Measurements from ENCODE around the gene CCDC148.
"Not testable (repeated sequence)": the region's sequence is repeated elsewhere in the genome, so short reads cannot be mapped to it uniquely, and the experiment has no call there.

The CCDC148 gene

DNA sequence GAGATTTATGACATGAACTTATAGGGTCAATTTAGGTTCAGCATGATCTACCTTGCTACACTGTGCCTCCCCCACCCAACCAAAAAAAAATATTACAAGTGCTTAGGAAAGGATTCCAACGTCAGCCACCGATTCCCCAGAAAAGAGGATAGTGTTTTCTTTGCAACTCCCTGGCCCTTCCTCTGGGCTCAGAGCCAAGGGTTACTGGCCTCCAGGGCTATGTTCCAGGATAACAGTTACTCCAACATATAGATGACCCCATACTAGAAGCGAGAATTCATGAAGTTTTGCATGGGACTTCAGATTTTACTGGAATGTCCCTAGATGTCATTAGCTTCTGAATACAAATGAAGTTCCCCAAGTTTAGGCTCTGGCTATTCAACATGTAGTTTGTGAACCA lies 182.8 kb downstream of the CCDC148 start:
- no peak for DNase-seq

DNA sequence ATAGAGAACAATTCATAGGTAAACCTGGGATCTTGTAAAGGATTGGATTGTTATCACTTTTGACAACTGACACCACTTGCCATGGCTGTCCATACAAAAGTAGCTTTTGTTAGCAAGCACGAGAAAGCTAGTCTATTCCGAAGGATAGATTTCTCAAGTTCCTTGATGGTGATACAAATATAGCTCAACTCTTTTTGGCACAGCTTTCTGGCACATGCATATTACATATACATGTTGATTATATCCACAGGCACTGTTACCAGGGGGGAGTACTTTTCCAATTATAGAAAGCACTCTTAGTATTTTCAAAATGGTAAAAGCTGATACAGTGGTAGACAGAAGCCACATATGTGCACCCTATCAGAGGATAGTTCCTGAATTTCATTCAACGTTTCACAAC lies 186.0 kb downstream of the CCDC148 start:
- no peak for DNase-seq

- DNase-seq, result no peak
Observed at GRCh38 chr2:158269143-158269542, 187.4 kb downstream of the CCDC148 start.

DNA sequence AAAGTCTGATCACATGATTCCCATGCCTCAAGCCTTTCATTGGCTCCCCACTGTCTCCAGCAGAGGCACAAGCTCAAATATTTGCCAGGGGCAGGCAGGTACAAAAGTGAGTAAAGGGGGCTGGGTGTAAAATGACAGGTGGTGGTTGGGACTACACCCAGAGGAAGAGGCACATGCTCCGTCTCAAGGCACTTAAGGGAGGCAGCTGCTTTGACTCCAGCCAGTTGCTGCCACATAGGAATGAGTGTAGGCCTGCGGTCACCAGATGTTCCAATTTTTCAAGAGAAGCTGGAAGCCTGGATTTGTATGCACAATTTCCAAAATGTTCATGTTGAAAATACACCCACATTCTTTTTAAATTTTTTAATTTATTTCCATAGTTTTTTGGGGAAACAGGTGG lies 190.4 kb downstream of the CCDC148 start:
- no peak for DNase-seq

GRCh38 chr2:158255257-158255656 lies 201.3 kb downstream of the CCDC148 start:
- DNase-seq, result no peak

- no peak for DNase-seq
Observed at GRCh38 chr2:158253170-158253569, 203.4 kb downstream of the CCDC148 start.

DNA sequence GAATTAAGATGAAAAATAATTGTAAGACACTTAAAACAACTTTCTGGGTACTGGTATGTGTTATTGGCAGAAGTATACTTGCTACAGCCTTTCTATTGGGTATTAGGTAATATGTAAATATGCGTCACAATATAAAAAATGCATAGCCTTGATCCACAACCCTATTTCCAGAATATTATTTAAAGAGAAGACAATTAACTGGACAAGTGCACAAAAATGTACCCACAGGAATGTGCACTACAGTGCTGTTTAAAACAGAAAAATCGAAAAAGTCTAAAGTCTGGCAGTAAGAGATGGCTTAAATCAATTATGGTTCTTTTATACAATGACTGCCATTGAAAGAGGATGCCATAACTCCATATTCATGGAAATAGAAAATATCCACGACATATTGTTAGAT lies 205.2 kb downstream of the CCDC148 start:
- DNase-seq, result no peak

DNA sequence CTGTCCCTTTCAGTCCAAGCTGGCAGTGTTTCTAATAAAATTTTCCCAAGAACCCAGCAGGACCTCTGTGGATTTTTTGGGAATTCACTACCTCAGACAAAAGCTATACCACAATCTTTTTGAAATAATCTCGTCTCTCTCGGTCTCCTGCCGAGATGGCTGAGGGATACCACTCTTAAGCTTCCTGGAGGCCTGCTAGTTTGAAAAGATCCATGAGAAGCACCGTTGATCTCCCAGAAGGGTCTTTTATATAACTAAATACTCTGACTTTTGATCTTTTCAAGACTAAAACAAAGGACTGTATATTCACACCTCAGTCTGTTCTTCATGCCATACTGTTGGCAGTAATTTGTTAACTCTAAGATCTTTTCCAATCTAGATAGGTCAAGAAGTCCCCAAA lies 213.2 kb downstream of the CCDC148 start:
- no peak for DNase-seq

DNA sequence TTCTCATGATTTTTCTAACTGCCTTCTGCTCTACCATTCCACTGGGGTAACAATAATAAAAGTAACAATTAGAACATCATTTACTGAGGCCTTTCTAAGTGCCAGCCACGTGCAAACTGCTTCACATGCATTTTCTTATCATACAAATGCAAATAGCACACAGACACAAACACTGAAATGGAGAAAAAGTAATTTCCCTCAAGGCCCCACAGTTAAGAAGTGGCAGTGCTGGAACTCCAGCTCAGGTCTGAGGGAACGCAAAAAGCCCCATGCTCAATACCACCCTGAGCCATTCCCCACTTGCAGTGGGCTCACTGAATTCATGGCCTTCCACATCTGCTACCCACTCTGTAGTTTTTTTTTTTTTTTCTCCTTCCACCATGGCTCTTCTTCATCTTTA lies 214.3 kb downstream of the CCDC148 start:
- DNase-seq, result no peak

- DNase-seq, result no peak
Observed at GRCh38 chr2:158240975-158241374, 215.6 kb downstream of the CCDC148 start.

DNA sequence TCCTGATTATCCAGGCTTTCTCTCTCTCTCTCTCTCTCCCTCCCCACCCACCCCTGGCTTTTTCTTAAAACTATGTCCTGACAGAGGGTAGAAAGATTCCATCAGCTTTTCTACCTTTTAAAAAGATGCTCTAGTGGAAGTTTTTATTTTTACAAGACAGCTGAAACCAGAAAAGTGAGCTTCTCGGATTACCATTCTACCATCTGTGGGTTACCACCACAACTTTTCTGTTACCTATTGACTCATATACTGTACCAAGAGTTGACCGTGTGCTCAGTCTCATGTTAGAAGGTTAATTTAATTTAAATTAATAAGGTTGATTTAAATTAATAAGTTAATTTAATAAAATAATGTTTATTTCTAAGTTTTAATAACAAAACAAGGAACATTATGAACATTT lies 217.3 kb downstream of the CCDC148 start:
- DNase-seq, result no peak

- no peak for DNase-seq
Observed at GRCh38 chr2:158234497-158234896, 222.1 kb downstream of the CCDC148 start.

DNA sequence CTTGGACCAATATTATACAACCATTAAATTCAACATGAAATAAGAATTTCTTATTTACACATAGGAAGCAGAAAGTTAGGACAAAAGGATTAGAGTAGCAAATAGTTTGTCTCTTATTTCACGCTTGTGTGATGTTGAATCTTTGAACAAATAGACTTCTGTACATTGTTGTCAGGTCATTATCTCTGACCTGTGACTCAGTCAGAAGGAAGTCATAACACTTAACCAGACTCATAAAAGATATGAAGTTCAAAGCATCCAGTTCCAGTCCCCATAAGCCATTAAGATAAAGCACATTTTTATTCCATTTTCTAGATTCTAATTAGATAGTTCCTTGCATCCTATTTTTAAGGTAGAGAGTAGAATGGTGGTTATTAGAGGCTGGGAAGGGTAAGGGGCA lies 224.1 kb downstream of the CCDC148 start:
- DNase-seq, result no peak

- DNase-seq, result no peak
Observed at GRCh38 chr2:158228943-158229508, 227.5 kb downstream of the CCDC148 start.

- DNase-seq, result not testable (repeated sequence)
Observed at GRCh38 chr2:158223066-158223465, 233.5 kb downstream of the CCDC148 start.

GRCh38 chr2:158221063-158222020 lies 235.2 kb downstream of the CCDC148 start:
- no peak for DNase-seq

- DNase-seq, result no peak
Observed at GRCh38 chr2:158217593-158217992, 239.0 kb downstream of the CCDC148 start.

DNA sequence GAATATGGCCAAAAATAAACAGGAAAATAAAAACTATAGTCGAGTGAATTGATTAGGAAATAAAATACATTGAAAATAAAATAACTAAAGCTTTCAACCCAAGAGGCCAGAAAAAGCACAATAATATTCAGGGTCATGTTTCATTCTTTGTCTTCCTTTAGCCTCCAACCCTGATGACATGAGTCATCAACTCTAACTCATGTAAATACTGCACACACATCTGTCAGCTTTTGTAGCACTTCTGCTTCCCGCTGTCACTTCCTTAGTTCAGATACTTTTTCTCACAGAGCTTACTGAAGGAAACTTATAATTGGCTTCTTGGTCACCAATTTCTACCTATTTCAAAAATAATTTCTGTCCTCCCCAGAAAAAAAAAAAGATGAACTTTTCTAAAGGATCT lies 242.1 kb downstream of the CCDC148 start:
- no peak for DNase-seq

DNA sequence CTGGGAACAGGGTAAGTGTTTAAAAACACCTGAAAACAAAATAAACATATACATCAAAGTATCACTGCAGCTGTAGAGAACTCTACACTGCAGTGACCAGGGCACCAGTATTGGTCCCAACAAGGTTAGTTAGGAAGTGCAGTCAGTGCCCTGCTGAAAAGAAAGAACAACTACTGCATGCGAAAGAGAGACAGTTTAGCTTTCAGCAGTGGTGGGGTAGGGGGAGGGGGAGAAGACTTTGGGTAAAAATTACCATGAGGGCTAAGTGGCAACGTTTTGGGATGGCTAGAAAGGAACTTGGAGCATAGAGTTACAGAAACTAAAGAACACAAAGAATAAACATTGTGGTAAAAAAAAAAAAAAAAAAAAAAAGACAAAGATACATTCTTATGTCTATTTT lies 242.8 kb downstream of the CCDC148 start:
- DNase-seq, result no peak

- no peak for DNase-seq
Observed at GRCh38 chr2:158212301-158212700, 244.3 kb downstream of the CCDC148 start.

- no peak for DNase-seq
Observed at GRCh38 chr2:158211502-158211901, 245.1 kb downstream of the CCDC148 start.

GRCh38 chr2:158207354-158207753 lies 249.2 kb downstream of the CCDC148 start:
- no peak for DNase-seq

DNA sequence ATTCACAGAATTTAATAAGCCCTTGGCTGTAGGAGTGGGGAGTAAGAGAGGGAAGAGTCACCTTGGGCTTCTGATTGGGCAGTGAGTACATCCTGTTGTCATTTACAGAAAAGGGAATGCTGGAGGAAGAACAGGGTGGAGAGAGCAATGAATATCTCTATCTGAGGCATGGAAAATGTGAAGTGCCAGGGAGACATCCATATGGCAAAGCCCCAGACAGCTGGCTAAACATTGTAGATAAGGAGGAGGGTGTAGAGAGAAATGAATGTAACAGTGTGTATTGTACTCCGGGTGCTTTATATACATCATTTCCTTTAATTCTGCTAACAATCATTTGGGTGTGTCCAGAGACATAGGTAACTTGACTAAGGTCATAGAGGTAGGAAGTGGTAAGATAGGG lies 251.3 kb downstream of the CCDC148 start:
- DNase-seq, result no peak

DNA sequence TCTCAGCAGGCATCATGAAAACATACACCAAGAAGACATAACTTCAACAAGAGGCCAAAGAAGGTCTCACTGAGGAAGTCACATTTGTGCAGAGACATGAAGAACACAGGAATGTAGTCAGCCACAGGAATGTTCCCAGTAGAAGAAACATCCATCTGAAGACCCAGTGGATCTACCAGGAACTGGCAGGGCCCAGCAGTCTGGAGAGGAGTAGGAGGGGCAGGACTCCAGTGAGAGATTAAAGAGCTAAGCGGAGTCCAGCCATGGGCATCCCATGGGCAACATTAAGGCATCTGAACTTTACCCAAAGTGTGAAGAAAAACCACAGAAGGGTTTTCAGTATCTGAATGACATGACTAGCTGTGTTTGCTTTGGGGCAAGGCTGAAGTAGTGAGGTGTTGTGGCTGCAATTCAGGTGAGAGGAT lies 251.8 kb downstream of the CCDC148 start:
- DNase-seq, result no peak
